Prostate gland (tissue), 2 donors: ENCODE results near the gene LRCH3. TPM values are rescaled to one million over a fixed set of nuclear protein-coding genes. Genes with fewer than 3 reads are reported as not detected.
"Not testable (repeated sequence)": the region's sequence is repeated elsewhere in the genome, so short reads cannot be mapped to it uniquely, and the experiment has no call there.

Experiments
- DNase-seq: peaks from one replicate; pipeline ENCODE4 v3.0.0-alpha.2; 2019; ENCODE audit warnings: low spot score
- H3K27ac ChIP-seq, 2 donors: fragments of 200-600 bp; sonication (generic); 2 replicates each; pipeline ENCODE4 v1.5.1; 2017 to 2019
- H3K27me3 ChIP-seq: fragments of 200-600 bp; sonication (generic); replicated peaks from 2 replicates; pipeline ENCODE4 v1.5.1; 2019; ENCODE audit not compliant: insufficient read depth
- H3K36me3 ChIP-seq, 2 donors: fragments of 200-600 bp; sonication (generic); 1 replicate in 1 of 2; 2 replicates in 1 of 2; pipeline versions ENCODE4 v1.5.1 to v1.8.1; 2017 to 2019
- H3K4me1 ChIP-seq: fragments of 200-600 bp; sonication (generic); replicated peaks from 2 replicates; pipeline ENCODE4 v1.5.1; 2019
- H3K4me3 ChIP-seq, 2 donors: fragments of 200-600 bp; sonication (generic); 2 replicates each; pipeline ENCODE4 v1.5.1; 2017 to 2019
- H3K9me3 ChIP-seq: fragments of 200-600 bp; sonication (generic); 2 replicates; pipeline ENCODE4 v1.5.1; 2017
- CTCF ChIP-seq, 4 experiments: fragments of 200-600 bp in 2 of 4; fragments of 450-650 bp in 2 of 4; sonication (generic) in 2 of 4; IDR thresholded peaks; 1 replicate in 3 of 4; 2 replicates in 1 of 4; pipeline ENCODE4 v1.5.1; 2016 to 2019; ENCODE audit warnings: antibody characterized with exemption in 4 of 4, mild to moderate bottlenecking in 2 of 4, moderate library complexity in 2 of 4
- POLR2A ChIP-seq: fragments of 450-650 bp; IDR thresholded peaks from one replicate; pipeline ENCODE4 v1.6.1; 2016; ENCODE audit warnings: antibody characterized with exemption, mild to moderate bottlenecking
- POLR2AphosphoS5 ChIP-seq: sonication (generic); formaldehyde crosslinking; IDR thresholded peaks from one replicate; pipeline ENCODE4 v1.6.1; 2017; ENCODE audit warnings: antibody characterized with exemption
- WGBS: methylation state at CpG from one replicate; pipeline ENCODE4 v1.1.5; 2018; 5-methylcytosine and 5-hydroxymethylcytosine counted together
- intact Hi-C: fragments of 100-400 bp; cut with DNase I; formaldehyde crosslinking; loops from one replicate; pipeline ENCODE4 v1.14.2; 2022
- total RNA-seq, 2 donors: library from RNA; depleted of rRNA; stranded (reverse); fragments of >200 nt; gene quantifications; one replicate each; pipeline ENCODE4 v1.1.0, GENCODE V29; 2016

The LRCH3 gene
- total RNA-seq, 2 donors from 2014 or later: 31.6 to 114 TPM

DNA sequence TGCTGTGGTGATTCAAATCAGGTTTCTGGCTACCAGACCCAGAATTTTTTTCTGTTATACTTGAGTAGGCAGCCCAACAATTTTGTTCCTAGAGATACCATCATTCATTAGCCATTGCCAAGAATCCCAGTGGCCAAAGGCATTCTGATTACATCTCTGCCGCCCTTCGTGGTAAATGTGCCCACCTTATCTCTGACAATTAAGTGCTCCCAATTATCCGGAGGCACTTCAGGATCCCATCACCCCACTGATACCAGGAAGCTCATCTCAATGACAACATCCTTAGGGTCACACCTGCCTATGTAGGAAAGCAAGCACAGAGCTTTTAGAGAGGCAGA is 115.8 kb downstream of the LRCH3 start:
- H3K36me3 ChIP-seq: no peaks in the 10 kb centered on the region
- TF ChIP-seq CTCF (IDR thresholded peaks at IDR 0.05) (no peak), POLR2AphosphoS5 (no peak), POLR2A (no peak)
- WGBS: 41% methylated on average over 3 of the region's 3 CpGs
- H3K27me3 ChIP-seq: no peaks in the 10 kb centered on the region
- DNase-seq: no peak
- H3K4me1 ChIP-seq: no peaks in the 10 kb centered on the region
- no peak overlapping the region for H3K27ac ChIP-seq
- no peak overlapping the region for H3K4me3 ChIP-seq
- intact Hi-C loops: loop anchor here (1.0 kb wide), 1 partner anchor 36 kb away; no protein-coding TSS in a partner anchor
- H3K9me3 ChIP-seq: no peaks in the 10 kb centered on the region

DNA sequence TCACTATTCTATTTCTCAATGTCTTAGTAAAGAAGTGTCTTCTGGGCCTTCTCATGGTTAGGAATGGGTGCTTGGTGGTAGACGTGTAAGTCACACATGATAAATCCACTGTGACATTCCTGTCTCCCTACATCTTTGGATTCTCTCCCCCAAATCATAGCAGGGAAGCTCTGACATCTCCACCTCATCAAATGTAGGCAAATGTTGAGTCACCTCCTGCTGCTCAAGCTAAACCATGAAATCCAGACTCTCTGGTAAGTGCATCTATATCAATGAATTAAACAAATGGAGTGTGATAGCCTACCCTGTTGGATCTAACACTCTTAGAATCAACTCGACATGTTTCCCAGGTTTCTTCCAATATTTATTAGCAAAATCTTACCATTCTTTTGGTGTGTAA is 116.1 kb downstream of the LRCH3 start:
- intact Hi-C loops: no loop called here
- no peak for DNase-seq
- H3K36me3 ChIP-seq: no peaks in the 10 kb centered on the region
- TF ChIP-seq POLR2AphosphoS5 (no peak), CTCF (IDR thresholded peaks at IDR 0.05) (no peak), POLR2A (no peak)
- H3K4me1 ChIP-seq: no peaks in the 10 kb centered on the region
- no peaks in the 10 kb centered on the region for H3K9me3 ChIP-seq
- H3K27ac ChIP-seq: no peak overlapping the region
- 83% methylated on average over 2 of the region's 2 CpGs for WGBS
- no peaks in the 10 kb centered on the region for H3K27me3 ChIP-seq
- no peak overlapping the region for H3K4me3 ChIP-seq

GRCh38 chr3:197908550-197908949 is 117.5 kb downstream of the LRCH3 start:
- intact Hi-C loops, H3K4me1 ChIP-seq, H3K9me3 ChIP-seq, H3K36me3 ChIP-seq, DNase-seq, H3K27ac ChIP-seq, H3K27me3 ChIP-seq, H3K4me3 ChIP-seq: not testable (repeated sequence)
- 97% methylated on average over 2 of the region's 2 CpGs for WGBS

DNA sequence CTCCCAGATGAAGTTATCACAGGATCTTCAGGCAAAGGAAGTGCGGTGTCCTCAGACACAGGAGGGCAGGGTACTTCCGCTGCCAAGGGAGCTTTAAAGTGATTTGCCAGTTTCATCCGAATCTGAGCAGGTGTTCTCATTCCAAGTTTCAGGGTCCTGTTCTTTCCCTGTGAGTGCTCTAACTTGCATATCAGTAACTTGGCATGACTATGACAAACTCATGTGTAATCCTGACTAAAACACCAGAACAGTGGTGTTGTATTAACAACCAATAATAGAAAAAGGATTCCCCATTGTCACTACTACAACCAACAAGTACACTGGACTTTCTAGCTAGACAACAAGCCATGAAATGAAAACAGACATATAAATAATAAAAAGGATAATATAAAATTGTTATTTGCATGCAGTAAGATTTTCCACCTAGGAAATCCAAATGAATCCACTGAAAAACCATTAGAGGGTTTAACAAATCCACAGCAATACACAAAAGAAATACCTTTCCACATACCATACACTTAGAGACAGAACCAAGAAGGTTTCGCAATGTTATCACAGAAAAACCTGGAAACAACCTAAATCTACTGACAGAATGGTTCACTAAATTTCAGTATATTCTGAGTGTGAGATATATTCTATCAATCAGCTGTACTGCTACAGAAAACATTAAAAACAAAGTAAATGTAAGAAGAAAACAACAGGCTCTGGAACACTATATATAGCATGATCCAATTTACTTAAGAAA is 118.1 kb downstream of the LRCH3 start:
- intact Hi-C loops: no loop called here
- no peak for TF ChIP-seq POLR2AphosphoS5
- no peak for TF ChIP-seq POLR2A
- TF ChIP-seq CTCF (IDR thresholded peaks at IDR 0.05): no peak
- Histone ChIP-seq H3K27me3 (no peaks in the 10 kb centered on the region), H3K36me3 (no peaks in the 10 kb centered on the region), H3K9me3 (no peaks in the 10 kb centered on the region), H3K4me1 (no peaks in the 10 kb centered on the region), H3K27ac (no peak overlapping the region), H3K4me3 (no peak overlapping the region)
- no peak for DNase-seq
- 85% methylated on average over 4 of the region's 4 CpGs for WGBS

- Histone ChIP-seq H3K27me3 (no peaks in the 10 kb centered on the region), H3K4me1 (no peaks in the 10 kb centered on the region), H3K9me3 (no peaks in the 10 kb centered on the region), H3K36me3 (no peaks in the 10 kb centered on the region), H3K27ac (no peak overlapping the region), H3K4me3 (no peak overlapping the region)
- DNase-seq: no peak
- intact Hi-C loops: no loop called here
- no peak for TF ChIP-seq CTCF (IDR thresholded peaks at IDR 0.05)
- no peak for TF ChIP-seq POLR2AphosphoS5
- no peak for TF ChIP-seq POLR2A
- 90% methylated on average over 33 of the region's 33 CpGs for WGBS
Observed at GRCh38 chr3:197912741-197913476, 121.9 kb downstream of the LRCH3 start.
